HepG2 (cell line): ENCODE data around the gene SEMA6B. TPM values are rescaled to one million over a fixed set of nuclear protein-coding genes. Genes with fewer than 3 reads are reported as not detected.

Source experiments
- ATM ChIP-seq: fragments of 450-650 bp; IDR thresholded peaks from 2 replicates; pipeline ENCODE4 v1.7.1; 2017; ENCODE audit warnings: mild to moderate bottlenecking, borderline replicate concordance
- CBX2 ChIP-seq, 2 experiments: fragments of 200-600 bp in 1 of 2; sonication (generic); formaldehyde crosslinking in 1 of 2; IDR thresholded peaks; 2 replicates each; pipeline versions ENCODE4 v1.7.0 to v1.8.1; 2018 to 2022; ENCODE audit warnings: low read depth in 2 of 2, low read length in 1 of 2, mild to moderate bottlenecking in 1 of 2, missing genetic modification reagents in 1 of 2
- CEBPZ ChIP-seq: IDR thresholded peaks from 2 replicates; pipeline ENCODE4 v1.6.1; 2012; ENCODE audit warnings: low read length, improper control_type of control experiment
- CENPBD1 ChIP-seq: sonication (generic); formaldehyde crosslinking; IDR thresholded peaks from 2 replicates; pipeline ENCODE4 v1.8.0; 2022; ENCODE audit warnings: missing genetic modification reagents, low read depth, mild to moderate bottlenecking, borderline replicate concordance
- CREM ChIP-seq, 2 experiments: sonication (generic) in 1 of 2; formaldehyde crosslinking in 1 of 2; IDR thresholded peaks; 2 replicates each; pipeline versions ENCODE4 v1.4.0 to v1.6.1; 2016 to 2020; ENCODE audit warnings: antibody characterized with exemption in 1 of 2, mild to moderate bottlenecking in 1 of 2, missing genetic modification reagents in 1 of 2
- DPF2 ChIP-seq: sonication (generic); formaldehyde crosslinking; IDR thresholded peaks from 2 replicates; pipeline ENCODE4 v1.4.0; 2020; ENCODE audit warnings: mild to moderate bottlenecking, low read depth, missing genetic modification reagents, borderline replicate concordance
- GLI4 ChIP-seq: sonication (generic); formaldehyde crosslinking; IDR thresholded peaks from 2 replicates; pipeline ENCODE4 v1.5.1; 2020; ENCODE audit warnings: missing genetic modification reagents, mild to moderate bottlenecking, moderate library complexity, borderline replicate concordance
- KDM2A ChIP-seq: sonication (generic); formaldehyde crosslinking; IDR thresholded peaks from 2 replicates; pipeline ENCODE4 v1.4.0; 2020; ENCODE audit warnings: low read depth, missing genetic modification reagents, borderline replicate concordance
- KDM3A ChIP-seq: IDR thresholded peaks from 2 replicates; pipeline ENCODE4 v1.6.1; 2018; ENCODE audit warnings: low read depth, missing compliant biosample characterization
- MTERF4 ChIP-seq: sonication (generic); formaldehyde crosslinking; IDR thresholded peaks from 2 replicates; pipeline ENCODE4 v1.8.0; 2023; ENCODE audit warnings: mild to moderate bottlenecking, missing genetic modification reagents
- PHF21A ChIP-seq: sonication (generic); formaldehyde crosslinking; IDR thresholded peaks from 2 replicates; pipeline ENCODE4 v1.5.0; 2020; ENCODE audit warnings: mild to moderate bottlenecking, missing genetic modification reagents
- RFX5 ChIP-seq: IDR thresholded peaks from 2 replicates; pipeline ENCODE4 v1.6.1; 2011; ENCODE audit warnings: low read depth, low read length, improper control_type of control experiment
- SALL1 ChIP-seq: sonication (generic); formaldehyde crosslinking; IDR thresholded peaks from 2 replicates; pipeline ENCODE4 v1.8.0; 2022; ENCODE audit warnings: mild to moderate bottlenecking, missing genetic modification reagents
- ZBTB20 ChIP-seq: sonication (generic); formaldehyde crosslinking; IDR thresholded peaks from 2 replicates; pipeline ENCODE4 v1.8.1; 2023; ENCODE audit warnings: missing genetic modification reagents, low read depth, mild to moderate bottlenecking, borderline replicate concordance
- ZFP37 ChIP-seq: sonication (generic); formaldehyde crosslinking; IDR thresholded peaks from 2 replicates; pipeline ENCODE4 v1.4.0; 2020; ENCODE audit warnings: missing genetic modification reagents, borderline replicate concordance
- ZIK1 ChIP-seq: sonication (generic); formaldehyde crosslinking; IDR thresholded peaks from 2 replicates; pipeline ENCODE4 v1.5.0; 2020; ENCODE audit warnings: mild to moderate bottlenecking, low read depth, missing genetic modification reagents, borderline replicate concordance
- ZNF251 ChIP-seq: sonication (generic); formaldehyde crosslinking; IDR thresholded peaks from 2 replicates; pipeline ENCODE4 v1.9.0; 2021; ENCODE audit warnings: mild to moderate bottlenecking, missing genetic modification reagents
- ZNF577 ChIP-seq: sonication (generic); formaldehyde crosslinking; IDR thresholded peaks from 2 replicates; pipeline ENCODE4 v1.4.0; 2020; ENCODE audit warnings: mild to moderate bottlenecking, low read depth, missing genetic modification reagents, borderline replicate concordance
- ZNF644 ChIP-seq: IDR thresholded peaks from 2 replicates; pipeline ENCODE4 v1.6.1; 2016; ENCODE audit warnings: low read depth
- ZNF770 ChIP-seq: sonication (generic); formaldehyde crosslinking; IDR thresholded peaks from 2 replicates; pipeline ENCODE4 v1.5.0; 2020; ENCODE audit warnings: mild to moderate bottlenecking, missing genetic modification reagents
- polyA plus RNA-seq, 8 experiments: library from polyadenylated mRNA; depleted of rRNA in 3 of 8; stranded (reverse) in 7 of 8; unstranded in 1 of 8; fragments of >200 nt; fragmentation: Illumina TruSeq in 4 of 8; extraction: Trizol in 4 of 8; gene quantifications; 2 replicates each; pipeline versions ENCODE4 v1.2.1 to v1.2.3, GENCODE V29; 2011 to 2016; ENCODE audit warnings: low read depth in 4 of 8, missing spikeins in 1 of 8, mixed read lengths in 1 of 8; ENCODE audit not compliant: insufficient read depth in 1 of 8
- total RNA-seq, 5 experiments: library from RNA; depleted of rRNA; stranded (reverse); fragments of >200 nt; fragmentation: Illumina TruSeq; extraction: Trizol; gene quantifications; 2 replicates each; pipeline ENCODE4 v1.2.3, GENCODE V29; 2016; ENCODE audit warnings: low read depth in 1 of 5

SEMA6B gene
- total and polyA plus RNA-seq, 2 of the 13 experiments (the other 11 are each of a cell fraction or from before 2014, with no cell fraction given), result 45.5 to 67.1 TPM

GRCh38 chr19:4531562-4532165 lies 27.8 kb downstream of the SEMA6B start (continued):
- 0 out of 2 replicates have a peak, but pooled peaks have one; percentile 57 for TF ChIP-seq MTERF4 (CRISPR knock-in tag)
- TF ChIP-seq PHF21A (CRISPR knock-in tag), result no peak
- no peak for TF ChIP-seq DPF2 (CRISPR knock-in tag)
- TF ChIP-seq SALL1 (CRISPR knock-in tag), result peak; percentile 92
- no peak; the same call in 1 of the 2 replicates for TF ChIP-seq ZNF770 (CRISPR knock-in tag)
- TF ChIP-seq KDM2A, result peak; percentile 66; the same call in 1 of the 2 replicates
- TF ChIP-seq RFX5, result no peak
- no peak for TF ChIP-seq CENPBD1 (CRISPR knock-in tag)
- TF ChIP-seq ATM, result no peak
- no peak for TF ChIP-seq ZNF251 (CRISPR knock-in tag)
- TF ChIP-seq KDM3A (CRISPR knock-in tag), result peak; percentile 71
- TF ChIP-seq GLI4 (CRISPR knock-in tag), result no peak
- no peak for TF ChIP-seq ZNF577 (CRISPR knock-in tag)
- TF ChIP-seq ZNF644 (CRISPR knock-in tag), result peak; percentile 20; the same call in 1 of the 2 replicates
- TF ChIP-seq ZIK1, result peak; percentile 45; the same call in 1 of the 2 replicates
- no peak for TF ChIP-seq CBX2 (IDR thresholded peaks at IDR 0.05; ENCODE audit: low read depth, low read length)
- TF ChIP-seq CBX2 (CRISPR knock-in tag; IDR thresholded peaks at IDR 0.05; ENCODE audit: low read depth), result no peak
- TF ChIP-seq ZFP37 (CRISPR knock-in tag), result no peak
- TF ChIP-seq CREM (IDR thresholded peaks at IDR 0.05), result no peak
- no peak for TF ChIP-seq CREM (CRISPR knock-in tag; IDR thresholded peaks at IDR 0.05)
- no peak for TF ChIP-seq CEBPZ
- TF ChIP-seq ZBTB20 (CRISPR knock-in tag), result peak; percentile 38; the same call in 1 of the 2 replicates
